ENCODE data around the gene SZT2.

SZT2 gene

GRCh38 chr1:43389326-43390313 is at the start of gene SZT2, which contains the start of gene MED8:
Gene SZT2 (plus strand): TSS chr1:43389899. CDS start chr1:43389969, 70 bp downstream.
Gene MED8 (minus strand): TSS chr1:43389800. CDS start chr1:43389764, 36 bp downstream.
- peak; percentile 94 to 95 for DNase-seq

- no peak for DNase-seq
Measured at GRCh38 chr1:43340559-43340958, 49.1 kb upstream of the SZT2 start.

- DNase-seq = no peak
Measured at GRCh38 chr1:43344267-43344850, 45.3 kb upstream of the SZT2 start.

- DNase-seq = no peak
Measured at GRCh38 chr1:43345120-43345519, 44.6 kb upstream of the SZT2 start.

- DNase-seq = no peak
Measured at GRCh38 chr1:43346636-43347035, 43.1 kb upstream of the SZT2 start.

- peak in 1 of 2 donors; percentile 37 for DNase-seq
Measured at GRCh38 chr1:43348343-43348808, 41.3 kb upstream of the SZT2 start.

- DNase-seq = peak in 1 of 2 donors; percentile 54
Measured at GRCh38 chr1:43348809-43349593, 40.7 kb upstream of the SZT2 start.

- DNase-seq = no peak
Measured at GRCh38 chr1:43349594-43350306, 39.9 kb upstream of the SZT2 start.

GRCh38 chr1:43350976-43351375 is 38.7 kb upstream of the SZT2 start:
- no peak for DNase-seq

- DNase-seq = no peak
Measured at GRCh38 chr1:43351421-43352350, 38.0 kb upstream of the SZT2 start.

- DNase-seq = no peak
Measured at GRCh38 chr1:43352351-43352705, 37.4 kb upstream of the SZT2 start.

- no peak for DNase-seq
Measured at GRCh38 chr1:43352881-43353280, 36.8 kb upstream of the SZT2 start.

GRCh38 chr1:43354471-43354870 is 35.2 kb upstream of the SZT2 start:
- DNase-seq = no peak

GRCh38 chr1:43354936-43355335 is 34.8 kb upstream of the SZT2 start:
- DNase-seq = no peak

GRCh38 chr1:43357251-43357650 is 32.4 kb upstream of the SZT2 start:
- no peak for DNase-seq

GRCh38 chr1:43358121-43358745 is 31.5 kb upstream of the SZT2 start:
- DNase-seq = peak in 1 of 2 donors; percentile 34

GRCh38 chr1:43358746-43359693 is 30.7 kb upstream of the SZT2 start, which contains the start of gene CDC20:
Gene CDC20 (plus strand): TSS chr1:43358981. CDS start chr1:43359216, 235 bp downstream.
- DNase-seq = peak; percentile 95 to 96

- DNase-seq = no peak
Measured at GRCh38 chr1:43359696-43360095, 30.0 kb upstream of the SZT2 start.

GRCh38 chr1:43360616-43361015 is 29.1 kb upstream of the SZT2 start:
- DNase-seq = no peak

All from hippocampal formation (tissue), 2 donors.